GM18511 (cell line): ENCODE results near the gene SOX30.

Experiments
- ATAC-seq: cut with Tn5 transposase; IDR thresholded peaks from one replicate; pipeline ENCODE4 v1.9.1; 2021; ENCODE audit warnings: mild to moderate bottlenecking, moderate library complexity; ENCODE audit not compliant: unreplicated experiment

The SOX30 gene

DNA sequence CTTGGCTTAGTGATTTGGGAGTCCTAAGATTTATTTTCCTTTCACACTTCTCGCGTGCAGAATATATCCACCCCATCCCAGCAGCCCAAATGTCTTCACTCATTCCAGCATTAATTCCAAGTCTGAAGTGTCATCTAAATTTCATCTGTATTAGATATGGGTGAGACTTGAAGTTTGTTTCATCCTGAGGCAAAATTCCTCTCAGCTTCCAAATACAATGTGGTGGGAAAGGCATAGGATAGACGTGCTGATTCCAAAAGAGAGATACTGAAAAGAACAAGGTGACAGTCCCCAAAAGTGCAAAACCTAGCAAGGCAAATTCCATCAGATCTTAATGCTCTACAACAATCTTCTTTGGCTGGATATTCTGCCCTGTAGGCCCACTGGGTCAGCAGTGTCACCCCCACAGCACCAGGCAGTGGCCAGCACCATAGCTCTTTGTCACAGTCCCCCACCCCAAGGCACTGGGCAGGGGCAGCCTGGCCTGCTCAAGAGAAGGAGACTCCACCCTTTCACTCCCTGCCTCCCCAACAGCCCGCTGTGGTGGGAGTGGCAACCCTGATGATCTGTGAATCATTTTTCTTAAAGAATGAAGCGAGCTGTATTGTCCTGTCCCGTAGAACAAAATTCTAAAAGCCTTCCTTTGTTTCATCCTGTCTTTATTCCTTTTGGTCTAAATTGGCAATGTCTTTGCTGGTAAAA is 74.0 kb downstream of the SOX30 start:
- ATAC-seq, result no peak

GRCh38 chr5:157576678-157577077 is 75.6 kb downstream of the SOX30 start:
- ATAC-seq, result no peak
